ENCODE measurements around the gene USP37.
"Not testable (repeated sequence)": the region's sequence is repeated elsewhere in the genome, so short reads cannot be mapped to it uniquely, and the experiment has no call there.

USP37 gene

DNA sequence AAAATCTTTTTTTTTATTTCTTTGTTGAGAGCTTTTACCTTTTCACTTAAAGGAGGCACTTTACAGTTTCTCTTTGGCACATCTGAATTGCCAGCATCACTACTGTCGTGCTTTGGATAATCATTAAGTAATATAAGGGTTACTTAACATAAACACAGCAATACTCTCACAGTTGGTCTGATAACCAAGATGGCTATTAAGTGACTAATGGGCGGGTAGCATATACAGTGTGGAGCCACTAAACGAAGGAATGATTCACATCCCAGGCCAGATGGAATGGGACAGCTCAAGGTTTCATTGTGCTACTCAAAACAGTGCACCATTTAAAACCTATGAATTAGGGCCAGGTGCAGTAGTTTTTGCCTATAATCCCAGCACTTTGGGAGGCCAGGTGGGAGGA lies 28.1 kb downstream of the USP37 start:
- no peaks in the 10 kb centered on the region for H3K27me3 ChIP-seq (ENCODE audit: control insufficient read depth, insufficient read depth, low read length)
- peaks cover 12% of the 10 kb centered on the region for H3K36me3 ChIP-seq (ENCODE audit: control insufficient read depth, insufficient read depth, low read length)
- no peak overlapping the region for H3K27ac ChIP-seq (ENCODE audit: low read depth, low read length)
- no peak overlapping the region for H3K4me3 ChIP-seq (ENCODE audit: low read length)
- H3K4me1 ChIP-seq (ENCODE audit: control insufficient read depth, insufficient read depth, low read length) = no peaks in the 10 kb centered on the region
- no peak overlapping the region for H3K9ac ChIP-seq (ENCODE audit: low read length)

DNA sequence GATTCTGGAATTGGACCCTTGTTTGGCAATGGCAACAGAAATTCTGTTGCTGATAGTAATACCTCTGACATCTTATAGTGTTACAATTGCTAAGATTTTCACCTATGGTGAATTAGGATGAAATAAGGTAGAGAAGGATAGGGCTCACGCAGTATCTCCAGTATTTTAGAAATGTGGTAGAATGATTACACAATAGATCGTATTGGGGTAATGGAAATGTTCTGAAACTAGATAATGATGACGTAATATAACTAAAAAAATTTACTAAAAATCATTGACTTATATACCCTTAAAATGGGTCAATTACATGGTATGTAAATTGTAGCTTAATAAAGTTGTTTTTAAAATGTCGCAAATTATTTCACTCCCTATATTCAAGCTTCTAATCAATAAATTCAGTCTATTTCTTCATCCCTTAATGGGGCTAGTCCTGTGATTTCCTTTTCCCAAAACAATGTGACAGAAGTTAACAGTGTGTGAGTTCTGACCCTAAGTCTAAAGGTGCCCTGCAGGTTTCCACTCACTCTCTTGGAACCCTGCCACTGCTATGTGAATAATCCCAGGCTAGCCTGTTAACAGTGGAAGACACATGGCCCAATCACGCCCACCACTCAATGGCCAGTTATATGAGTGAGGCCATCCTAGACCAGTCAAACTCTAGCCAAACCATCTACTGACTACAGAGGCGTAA lies 31.2 kb downstream of the USP37 start:
- H3K27ac ChIP-seq (ENCODE audit: low read depth, low read length) = no peak overlapping the region
- no peaks in the 10 kb centered on the region for H3K27me3 ChIP-seq (ENCODE audit: control insufficient read depth, insufficient read depth, low read length)
- H3K4me1 ChIP-seq (ENCODE audit: control insufficient read depth, insufficient read depth, low read length) = no peaks in the 10 kb centered on the region
- no peak overlapping the region for H3K9ac ChIP-seq (ENCODE audit: low read length)
- H3K4me3 ChIP-seq (ENCODE audit: low read length) = no peak overlapping the region
- H3K36me3 ChIP-seq (ENCODE audit: control insufficient read depth, insufficient read depth, low read length) = peaks cover 7% of the 10 kb centered on the region

DNA sequence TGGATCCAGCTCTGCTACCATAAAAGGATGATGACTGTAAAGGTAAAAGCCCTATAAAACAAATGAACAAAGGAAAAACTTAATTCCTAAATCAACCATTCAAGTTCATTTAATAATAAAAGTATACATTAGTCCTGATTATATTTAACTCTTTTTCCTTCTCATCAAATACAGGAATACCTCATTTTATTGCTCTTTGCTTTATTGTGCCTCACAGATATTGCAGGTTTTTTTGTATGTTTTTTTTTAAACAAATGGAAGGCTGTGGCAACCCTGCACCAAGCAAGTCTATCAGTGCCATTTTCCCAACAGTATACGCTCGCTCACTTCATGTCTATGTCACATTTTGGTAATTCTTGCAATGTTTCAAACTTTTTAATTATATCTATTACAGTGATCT lies 38.2 kb downstream of the USP37 start:
- Histone ChIP-seq H3K27ac (ENCODE audit: low read depth, low read length) (no peak overlapping the region), H3K27me3 (ENCODE audit: control insufficient read depth, insufficient read depth, low read length) (no peaks in the 10 kb centered on the region), H3K4me1 (ENCODE audit: control insufficient read depth, insufficient read depth, low read length) (no peaks in the 10 kb centered on the region), H3K4me3 (ENCODE audit: low read length) (no peak overlapping the region), H3K9ac (ENCODE audit: low read length) (no peak overlapping the region), H3K36me3 (ENCODE audit: control insufficient read depth, insufficient read depth, low read length) (peaks cover 10% of the 10 kb centered on the region)

DNA sequence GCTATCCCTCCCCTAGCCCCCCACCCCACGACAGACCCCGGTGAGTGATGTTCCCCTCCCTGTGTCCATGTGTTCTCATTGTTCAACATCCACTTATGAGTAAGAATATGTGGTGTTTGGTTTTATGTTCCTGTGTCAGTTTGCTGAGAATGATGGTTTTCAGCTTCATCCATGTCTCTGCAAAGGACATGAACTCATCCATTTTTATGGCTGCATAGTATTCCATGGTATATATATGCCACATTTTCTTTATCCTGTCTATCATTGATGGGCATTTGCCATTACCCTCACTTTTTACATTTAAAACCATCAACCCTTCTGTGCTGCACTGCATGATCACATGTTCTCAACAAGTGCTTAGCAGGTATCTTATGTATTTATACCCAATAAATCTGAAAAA lies 39.7 kb downstream of the USP37 start:
- H3K4me3 ChIP-seq (ENCODE audit: low read length); H3K27me3 ChIP-seq (ENCODE audit: control insufficient read depth, insufficient read depth, low read length); H3K9ac ChIP-seq (ENCODE audit: low read length); H3K4me1 ChIP-seq (ENCODE audit: control insufficient read depth, insufficient read depth, low read length); H3K27ac ChIP-seq (ENCODE audit: low read depth, low read length); H3K36me3 ChIP-seq (ENCODE audit: control insufficient read depth, insufficient read depth, low read length): not testable (repeated sequence)

DNA sequence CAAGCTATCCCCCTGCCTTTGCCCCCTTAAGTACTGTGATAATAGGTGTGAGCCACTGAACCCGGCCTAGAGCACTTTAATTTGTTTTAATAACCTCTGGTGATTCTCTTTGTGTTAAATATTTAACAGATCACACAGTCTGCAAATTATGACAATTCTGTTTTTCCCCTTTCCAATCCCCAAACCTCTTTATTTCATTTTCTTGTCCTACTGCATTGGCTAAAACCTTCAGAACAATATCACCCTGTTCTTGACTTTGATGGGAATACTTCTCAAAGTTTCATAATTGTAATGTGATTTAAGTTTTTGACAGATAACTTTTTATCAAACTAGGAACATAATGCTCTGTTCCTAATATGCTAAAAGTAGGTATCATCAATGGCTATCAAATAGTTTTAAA lies 44.5 kb downstream of the USP37 start:
- Histone ChIP-seq H3K27ac (ENCODE audit: low read depth, low read length) (no peak overlapping the region), H3K9ac (ENCODE audit: low read length) (no peak overlapping the region), H3K4me3 (ENCODE audit: low read length) (no peak overlapping the region), H3K27me3 (ENCODE audit: control insufficient read depth, insufficient read depth, low read length) (no peaks in the 10 kb centered on the region), H3K36me3 (ENCODE audit: control insufficient read depth, insufficient read depth, low read length) (peaks cover 7% of the 10 kb centered on the region), H3K4me1 (ENCODE audit: control insufficient read depth, insufficient read depth, low read length) (no peaks in the 10 kb centered on the region)

DNA sequence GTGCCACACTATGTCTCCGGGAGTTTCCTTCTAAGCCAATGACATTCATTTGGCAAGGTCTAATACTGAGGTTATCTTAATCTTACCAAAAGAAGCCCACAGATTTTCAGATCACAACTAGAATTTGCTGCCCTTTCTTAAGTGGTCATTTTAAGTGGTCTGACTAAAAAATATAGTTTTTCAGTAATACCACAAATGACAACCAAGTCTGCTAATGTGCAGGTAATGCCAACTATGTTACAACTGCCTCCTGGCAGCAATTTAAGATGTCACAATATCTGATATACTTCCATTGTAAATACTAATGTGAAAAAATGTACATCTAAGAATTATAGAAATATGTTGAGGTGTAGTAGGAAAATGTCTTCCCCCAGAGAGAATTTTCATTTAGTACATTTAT lies 49.3 kb downstream of the USP37 start:
- no peak overlapping the region for H3K4me3 ChIP-seq (ENCODE audit: low read length)
- no peaks in the 10 kb centered on the region for H3K36me3 ChIP-seq (ENCODE audit: control insufficient read depth, insufficient read depth, low read length)

DNA sequence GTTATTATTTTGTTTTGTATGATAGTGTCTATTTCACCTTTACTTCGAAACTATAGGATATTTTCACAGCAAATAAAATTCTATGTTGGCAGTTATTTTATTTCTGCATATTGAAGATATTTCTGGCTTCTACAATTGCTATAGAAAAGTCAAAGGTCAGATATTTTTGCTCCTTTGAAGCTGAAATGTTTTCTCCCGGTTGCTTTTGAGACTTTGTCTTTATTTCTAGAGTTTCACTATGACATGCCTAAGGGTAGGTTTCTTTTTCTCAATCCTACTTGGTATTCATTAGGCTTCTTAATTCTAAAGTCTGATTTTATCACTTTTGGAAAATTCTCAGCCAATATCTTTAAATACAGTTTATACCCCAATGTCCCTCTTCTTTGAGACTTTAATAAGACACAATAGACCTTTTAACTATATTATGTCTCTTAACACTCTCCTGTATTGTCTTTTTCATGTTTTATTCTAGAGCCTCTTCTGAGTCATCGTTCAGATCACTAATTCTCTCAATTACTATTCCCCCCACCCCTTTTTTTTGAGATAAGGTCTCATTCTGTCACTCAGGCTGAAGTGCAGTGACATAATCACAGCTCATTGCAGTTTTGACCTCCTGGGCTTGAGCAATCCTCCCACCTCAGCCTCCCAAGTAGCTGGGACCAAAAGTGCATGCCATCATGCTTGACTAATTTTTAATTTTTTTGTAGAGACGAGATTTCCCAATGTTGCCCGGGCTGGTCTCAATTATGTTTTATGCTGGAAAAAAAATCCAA lies 50.5 kb downstream of the USP37 start:
- Histone ChIP-seq H3K27me3 (ENCODE audit: control insufficient read depth, insufficient read depth, low read length) (no peaks in the 10 kb centered on the region), H3K4me1 (ENCODE audit: control insufficient read depth, insufficient read depth, low read length) (no peaks in the 10 kb centered on the region), H3K4me3 (ENCODE audit: low read length) (no peak overlapping the region), H3K36me3 (ENCODE audit: control insufficient read depth, insufficient read depth, low read length) (no peaks in the 10 kb centered on the region), H3K27ac (ENCODE audit: low read depth, low read length) (no peak overlapping the region), H3K9ac (ENCODE audit: low read length) (no peak overlapping the region)

More for the DNA sequence above, 49.3 kb downstream of the USP37 start:
- Histone ChIP-seq H3K4me1 (ENCODE audit: control insufficient read depth, insufficient read depth, low read length) (no peaks in the 10 kb centered on the region), H3K27ac (ENCODE audit: low read depth, low read length) (no peak overlapping the region), H3K27me3 (ENCODE audit: control insufficient read depth, insufficient read depth, low read length) (no peaks in the 10 kb centered on the region), H3K9ac (ENCODE audit: low read length) (no peak overlapping the region)

DNA sequence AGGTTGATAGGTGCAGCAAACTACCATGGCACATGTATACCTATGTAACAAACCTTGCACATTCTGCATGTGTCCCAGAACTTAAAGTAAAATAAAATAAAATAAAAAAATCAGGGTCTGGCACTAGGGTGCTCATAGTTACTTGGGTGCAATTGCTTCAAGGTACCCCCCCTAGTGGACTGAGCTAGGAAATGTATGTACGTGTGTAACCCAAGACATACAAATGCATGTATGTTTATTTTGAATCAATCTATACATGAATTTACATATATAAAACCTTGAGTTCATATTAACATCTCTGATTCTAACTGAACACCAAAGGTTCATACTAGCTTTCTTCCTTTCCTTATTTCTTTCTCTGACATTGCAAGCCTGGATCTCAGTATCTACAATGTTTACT lies 51.5 kb downstream of the USP37 start:
- Histone ChIP-seq H3K4me1 (ENCODE audit: control insufficient read depth, insufficient read depth, low read length) (no peaks in the 10 kb centered on the region), H3K9ac (ENCODE audit: low read length) (no peak overlapping the region), H3K4me3 (ENCODE audit: low read length) (no peak overlapping the region), H3K27ac (ENCODE audit: low read depth, low read length) (no peak overlapping the region), H3K36me3 (ENCODE audit: control insufficient read depth, insufficient read depth, low read length) (no peaks in the 10 kb centered on the region), H3K27me3 (ENCODE audit: control insufficient read depth, insufficient read depth, low read length) (no peaks in the 10 kb centered on the region)

DNA sequence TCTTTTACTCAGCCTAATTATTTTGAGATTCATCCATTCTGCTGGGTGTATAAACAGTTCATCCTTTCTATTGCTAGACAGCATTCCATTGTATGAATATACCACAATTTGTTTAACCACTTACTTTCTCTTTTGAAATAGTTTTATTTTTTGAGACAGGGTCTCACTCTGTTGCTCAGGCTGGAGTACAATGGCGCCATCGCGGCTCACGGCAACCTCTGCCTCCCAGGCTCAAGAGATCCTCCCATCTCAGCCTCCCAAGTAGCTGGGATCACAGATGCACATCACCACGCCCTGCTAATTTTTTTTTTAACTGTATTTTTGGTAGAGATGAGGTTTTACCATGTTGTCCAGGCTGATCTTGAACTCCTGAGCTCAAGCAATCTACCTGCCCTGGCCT lies 54.5 kb downstream of the USP37 start:
- Histone ChIP-seq H3K36me3 (ENCODE audit: control insufficient read depth, insufficient read depth, low read length) (no peaks in the 10 kb centered on the region), H3K27ac (ENCODE audit: low read depth, low read length) (no peak overlapping the region), H3K9ac (ENCODE audit: low read length) (no peak overlapping the region), H3K4me3 (ENCODE audit: low read length) (no peak overlapping the region), H3K27me3 (ENCODE audit: control insufficient read depth, insufficient read depth, low read length) (no peaks in the 10 kb centered on the region), H3K4me1 (ENCODE audit: control insufficient read depth, insufficient read depth, low read length) (no peaks in the 10 kb centered on the region)

DNA sequence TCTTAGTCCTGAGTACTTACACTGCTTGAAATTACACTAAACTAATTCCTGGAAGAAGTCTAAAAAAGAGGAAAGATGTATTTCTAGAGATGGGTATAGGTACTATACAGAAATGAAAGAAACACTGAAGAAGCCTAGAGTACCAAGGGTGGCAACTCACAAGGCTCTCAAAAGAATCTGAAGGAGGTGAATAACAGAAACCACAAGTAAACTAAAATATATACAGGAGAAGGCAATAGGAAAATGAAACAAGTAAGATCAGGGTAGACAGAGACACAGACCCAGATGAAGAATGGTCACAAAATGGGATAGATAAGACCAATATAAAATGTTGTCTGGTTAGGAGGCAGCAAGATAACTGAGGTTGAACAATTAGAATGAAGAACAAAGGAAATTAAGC lies 59.9 kb downstream of the USP37 start:
- Histone ChIP-seq H3K36me3 (ENCODE audit: control insufficient read depth, insufficient read depth, low read length) (no peaks in the 10 kb centered on the region), H3K9ac (ENCODE audit: low read length) (no peak overlapping the region), H3K27ac (ENCODE audit: low read depth, low read length) (no peak overlapping the region), H3K27me3 (ENCODE audit: control insufficient read depth, insufficient read depth, low read length) (no peaks in the 10 kb centered on the region), H3K4me3 (ENCODE audit: low read length) (no peak overlapping the region), H3K4me1 (ENCODE audit: control insufficient read depth, insufficient read depth, low read length) (no peaks in the 10 kb centered on the region)

DNA sequence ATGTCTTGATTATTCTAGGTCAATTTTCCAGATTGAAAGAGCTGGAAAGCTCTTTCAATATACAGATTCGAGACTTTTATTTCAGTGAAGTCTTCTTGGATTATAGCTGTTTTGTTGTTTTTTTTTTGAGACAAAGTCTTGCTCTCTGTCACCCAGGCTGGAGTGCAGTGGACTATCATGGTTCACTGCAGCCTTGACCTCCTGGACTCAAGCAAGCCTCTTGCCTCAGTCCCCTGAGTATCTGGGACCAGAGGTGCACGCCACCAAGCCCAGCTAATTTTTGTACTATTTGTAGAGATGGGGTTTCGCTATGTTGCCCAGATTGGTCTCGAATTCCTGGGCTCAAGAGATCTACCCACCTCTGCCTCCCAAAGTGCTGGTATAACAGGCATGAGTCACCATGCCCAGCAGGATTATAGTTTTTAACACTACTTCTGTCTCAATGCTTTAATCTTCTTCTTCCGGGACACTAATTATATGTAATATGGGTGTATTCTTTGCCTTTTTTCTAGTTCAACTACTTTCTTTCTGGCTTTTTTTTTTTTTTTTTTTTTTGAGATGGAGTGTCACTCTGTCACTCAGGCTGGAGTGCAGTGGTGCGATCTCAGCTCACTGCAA lies 62.3 kb downstream of the USP37 start:
- no peak overlapping the region for H3K4me3 ChIP-seq (ENCODE audit: low read length)

DNA sequence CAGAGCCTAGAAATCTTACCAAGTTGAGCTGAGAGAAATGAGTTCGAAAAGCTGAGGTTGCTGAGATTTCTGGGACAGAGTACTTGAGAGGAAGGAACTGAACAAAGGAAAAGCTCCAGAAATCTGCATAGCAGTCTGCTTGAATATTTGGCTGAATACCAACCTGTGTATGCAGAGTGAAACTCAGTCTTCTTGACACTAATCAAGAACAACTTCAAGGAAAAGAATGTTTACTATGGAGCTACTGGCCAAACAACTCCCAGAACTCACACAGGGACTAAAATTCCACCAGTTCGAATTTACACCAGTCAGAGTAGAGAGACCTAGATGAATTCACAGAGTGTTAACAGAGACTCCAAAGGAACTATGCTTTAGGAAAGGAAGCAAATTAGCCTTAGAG lies 66.5 kb downstream of the USP37 start:
- Histone ChIP-seq H3K9ac (ENCODE audit: low read length) (no peak overlapping the region), H3K36me3 (ENCODE audit: control insufficient read depth, insufficient read depth, low read length) (peaks cover 2% of the 10 kb centered on the region), H3K27ac (ENCODE audit: low read depth, low read length) (no peak overlapping the region), H3K4me3 (ENCODE audit: low read length) (no peak overlapping the region), H3K27me3 (ENCODE audit: control insufficient read depth, insufficient read depth, low read length) (no peaks in the 10 kb centered on the region), H3K4me1 (ENCODE audit: control insufficient read depth, insufficient read depth, low read length) (peaks cover 4% of the 10 kb centered on the region)

More for the DNA sequence above, 62.3 kb downstream of the USP37 start:
- no peaks in the 10 kb centered on the region for H3K27me3 ChIP-seq (ENCODE audit: control insufficient read depth, insufficient read depth, low read length)
- no peak overlapping the region for H3K9ac ChIP-seq (ENCODE audit: low read length)
- no peak overlapping the region for H3K27ac ChIP-seq (ENCODE audit: low read depth, low read length)
- H3K36me3 ChIP-seq (ENCODE audit: control insufficient read depth, insufficient read depth, low read length) = no peaks in the 10 kb centered on the region
- peaks cover 4% of the 10 kb centered on the region for H3K4me1 ChIP-seq (ENCODE audit: control insufficient read depth, insufficient read depth, low read length)

Measured in rectal smooth muscle tissue (tissue), 1 donor.